WTC11 (cell line): Measurements from ENCODE around the gene PRKCE. TPM values are rescaled to one million over a fixed set of nuclear protein-coding genes. Genes with fewer than 3 reads are reported as not detected.

ENCODE experiments used
- ATAC-seq: fragments of 200-7000 bp; cut with Tn5 transposase; 2 replicates; pipeline ENCODE4 v1.10.0; 2021; ENCODE audit warnings: mild to moderate bottlenecking, moderate library complexity
- CTCF ChIA-PET: fragments of 300-600 bp; sonication (Branson Sonifier 250); formaldehyde crosslinking; loops from one replicate; lab custom pipeline; 2021; ENCODE audit warnings: antibody characterized with exemption; lab: Charles Lee
- POLR2A ChIA-PET: fragments of 350-600 bp; sonication (Branson Sonifier 250); formaldehyde crosslinking; loops from one replicate; lab custom pipeline; 2021; ENCODE audit warnings: antibody characterized with exemption; lab: Charles Lee
- DNase-seq: peaks from one replicate; pipeline ENCODE4 v3.0.0; 2021; ENCODE audit warnings: low spot score
- H3K27ac Mint-ChIP-seq: 2 replicates; pipeline ENCODE4 v1.8.0; 2021; ENCODE audit warnings: mixed read lengths
- H3K27me3 Mint-ChIP-seq: 2 replicates; pipeline ENCODE4 v1.8.0; 2021; ENCODE audit warnings: low read depth, mild to moderate bottlenecking, moderate library complexity, mixed read lengths
- H3K36me3 Mint-ChIP-seq: 2 replicates; pipeline ENCODE4 v1.8.0; 2021; ENCODE audit warnings: mixed read lengths
- H3K4me1 Mint-ChIP-seq: 2 replicates; pipeline ENCODE4 v1.8.0; 2022; ENCODE audit warnings: mixed read lengths
- H3K4me3 Mint-ChIP-seq: 2 replicates; pipeline ENCODE4 v1.8.0; 2021; ENCODE audit warnings: mild to moderate bottlenecking, moderate library complexity, mixed read lengths
- H3K9me3 Mint-ChIP-seq: 2 replicates; pipeline ENCODE4 v1.8.0; 2021; ENCODE audit warnings: mixed read lengths
- AFF4 ChIP-seq: sonication (generic); formaldehyde crosslinking; IDR thresholded peaks from 2 replicates; pipeline ENCODE4 v1.8.1; 2023; ENCODE audit warnings: mild to moderate bottlenecking, missing genetic modification reagents, borderline replicate concordance
- ATF1 ChIP-seq: sonication (generic); formaldehyde crosslinking; IDR thresholded peaks from 2 replicates; pipeline ENCODE4 v1.8.1; 2023; ENCODE audit warnings: mild to moderate bottlenecking, moderate library complexity, missing genetic modification reagents
- CREB1 ChIP-seq: sonication (generic); formaldehyde crosslinking; IDR thresholded peaks from 2 replicates; pipeline ENCODE4 v1.8.0; 2023; ENCODE audit warnings: mild to moderate bottlenecking, missing genetic modification reagents
- CTCF ChIP-seq: fragments of 200-600 bp; IDR thresholded peaks from 2 replicates; pipeline ENCODE4 v1.8.0; 2022; ENCODE audit warnings: antibody characterized with exemption
- ESRRA ChIP-seq: sonication (generic); formaldehyde crosslinking; IDR thresholded peaks from 2 replicates; pipeline ENCODE4 v1.8.1; 2022; ENCODE audit warnings: mild to moderate bottlenecking, missing genetic modification reagents, borderline replicate concordance
- HMGA2 ChIP-seq: fragments of 250-450 bp; sonication (Bioruptor Pico); IDR thresholded peaks from 2 replicates; pipeline ENCODE4 v1.4.0; 2021; ENCODE audit warnings: mild to moderate bottlenecking, moderate library complexity
- JAZF1 ChIP-seq: fragments of 250-450 bp; sonication (Bioruptor Pico); IDR thresholded peaks from 2 replicates; pipeline ENCODE4 v1.9.0; 2021; ENCODE audit warnings: moderate library complexity, mild to moderate bottlenecking, inconsistent platforms
- MXD4 ChIP-seq: fragments of 250-450 bp; sonication (Bioruptor Pico); IDR thresholded peaks from 2 replicates; pipeline ENCODE4 v1.8.0; 2021; ENCODE audit warnings: mild to moderate bottlenecking, moderate library complexity, borderline replicate concordance
- NFE2L1 ChIP-seq: sonication (generic); formaldehyde crosslinking; IDR thresholded peaks from 2 replicates; pipeline ENCODE4 v1.8.1; 2023; ENCODE audit warnings: missing genetic modification reagents
- OVOL2 ChIP-seq: fragments of 250-450 bp; sonication (Bioruptor Pico); IDR thresholded peaks from 2 replicates; pipeline ENCODE4 v1.9.0; 2021; ENCODE audit warnings: mild to moderate bottlenecking, borderline replicate concordance
- PREB ChIP-seq: sonication (generic); formaldehyde crosslinking; IDR thresholded peaks from 2 replicates; pipeline ENCODE4 v1.8.1; 2022; ENCODE audit warnings: mild to moderate bottlenecking, missing genetic modification reagents, moderate library complexity, borderline replicate concordance
- SP1 ChIP-seq: sonication (generic); formaldehyde crosslinking; conservative IDR thresholded peaks from 2 replicates; pipeline ENCODE4 v1.8.1; 2022; ENCODE audit warnings: missing genetic modification reagents
- TEAD1 ChIP-seq: sonication (generic); formaldehyde crosslinking; IDR thresholded peaks from 2 replicates; pipeline ENCODE4 v1.8.0; 2022; ENCODE audit warnings: mild to moderate bottlenecking, missing genetic modification reagents
- TP53 ChIP-seq: sonication (generic); formaldehyde crosslinking; IDR thresholded peaks from 2 replicates; pipeline ENCODE4 v1.8.1; 2023; ENCODE audit warnings: mild to moderate bottlenecking, missing genetic modification reagents
- ZMAT4 ChIP-seq: fragments of 250-450 bp; sonication (Bioruptor Pico); IDR thresholded peaks from 2 replicates; pipeline ENCODE4 v1.9.0; 2021; ENCODE audit warnings: mild to moderate bottlenecking
- ZNF121 ChIP-seq: sonication (generic); formaldehyde crosslinking; IDR thresholded peaks from 2 replicates; pipeline ENCODE4 v1.8.0; 2023; ENCODE audit warnings: missing genetic modification reagents
- ZNF138 ChIP-seq: sonication (generic); formaldehyde crosslinking; conservative IDR thresholded peaks from 2 replicates; pipeline ENCODE4 v1.8.1; 2022; ENCODE audit warnings: mild to moderate bottlenecking, moderate library complexity, missing genetic modification reagents
- ZNF219 ChIP-seq: sonication (generic); formaldehyde crosslinking; IDR thresholded peaks from 2 replicates; pipeline ENCODE4 v1.8.0; 2023; ENCODE audit warnings: missing genetic modification reagents, mild to moderate bottlenecking, borderline replicate concordance
- ZNF396 ChIP-seq: fragments of 250-450 bp; sonication (Bioruptor Pico); IDR thresholded peaks from 2 replicates; pipeline ENCODE4 v1.8.0; 2021; ENCODE audit warnings: mild to moderate bottlenecking, moderate library complexity, borderline replicate concordance
- ZNF512 ChIP-seq: sonication (generic); formaldehyde crosslinking; IDR thresholded peaks from 2 replicates; pipeline ENCODE4 v1.8.1; 2022; ENCODE audit warnings: missing genetic modification reagents, borderline replicate concordance
- total RNA-seq: library from RNA; stranded (reverse); gene quantifications from 3 replicates; pipeline ENCODE4 v1.2.3, GENCODE V29; 2021

PRKCE gene
- total RNA-seq, 1 experiment from 2014 or later: 5.8 TPM

- TF ChIP-seq AFF4 (no peak), ATF1 (CRISPR knock-in tag) (no peak)
- TF ChIP-seq, all 79 proteins: peak for 0
Observed at GRCh38 chr2:46136481-46136880, 485.0 kb downstream of the PRKCE start (continued).

GRCh38 chr2:46136953-46137352 is 485.5 kb downstream of the PRKCE start:
- ChIA-PET CTCF (no interaction called here), POLR2A (no interaction called here)
- no peak for DNase-seq
- Mint-ChIP-seq H3K27ac (no peak overlapping the region), H3K36me3 (no peaks in the 10 kb centered on the region), H3K4me3 (no peak overlapping the region), H3K4me1 (peaks cover 11% of the 10 kb centered on the region), H3K27me3 (no peaks in the 10 kb centered on the region), H3K9me3 (0 out of 2 replicates have a peak, but pooled peaks cover 5% of the 10 kb centered on the region)
- no peak for ATAC-seq
- TF ChIP-seq PREB (CRISPR knock-in tag): no peak
- no peak for TF ChIP-seq ZNF138 (CRISPR knock-in tag)
- no peak for TF ChIP-seq MXD4 (CRISPR knock-in tag)
- TF ChIP-seq ZNF512: no peak
- no peak for TF ChIP-seq ZNF121 (CRISPR knock-in tag)
- no peak for TF ChIP-seq ZNF219 (CRISPR knock-in tag)
- no peak for TF ChIP-seq SP1 (CRISPR knock-in tag)
- TF ChIP-seq ZNF396: no peak
- no peak for TF ChIP-seq CTCF
- no peak for TF ChIP-seq NFE2L1 (CRISPR knock-in tag)
- no peak for TF ChIP-seq ESRRA (CRISPR knock-in tag)
- TF ChIP-seq CREB1 (CRISPR knock-in tag): no peak
- TF ChIP-seq JAZF1 (CRISPR knock-in tag): no peak
- TF ChIP-seq TP53 (CRISPR knock-in tag): no peak
- TF ChIP-seq TEAD1: no peak
- no peak for TF ChIP-seq ZMAT4
- TF ChIP-seq OVOL2 (CRISPR knock-in tag): no peak
- no peak for TF ChIP-seq HMGA2 (CRISPR knock-in tag)
